NCI-H1694 (cell line): Measurements from ENCODE around the gene LRIT1.
"Not testable (repeated sequence)": the region's sequence is repeated elsewhere in the genome, so short reads cannot be mapped to it uniquely, and the experiment has no call there.

ENCODE experiments used
- DNase-seq: peaks from one replicate; lab custom pipeline; 2025; lab: John Stamatoyannopoulos, UW

Gene LRIT1

GRCh38 chr10:84241185-84241790 lies at the start of gene LRIT1:
Gene LRIT1 (minus strand): TSS chr10:84241546. CDS start chr10:84241439, 107 bp downstream.
- DNase-seq, result no peak

- no peak for DNase-seq
Observed at GRCh38 chr10:84290235-84290634, 48.9 kb upstream of the LRIT1 start.

- no peak for DNase-seq
Observed at GRCh38 chr10:84289521-84290200, 48.3 kb upstream of the LRIT1 start.

- DNase-seq, result no peak
Observed at GRCh38 chr10:84288151-84288550, 46.8 kb upstream of the LRIT1 start.

GRCh38 chr10:84286695-84287094 lies 45.3 kb upstream of the LRIT1 start:
- no peak for DNase-seq

- not testable (repeated sequence) for DNase-seq
Observed at GRCh38 chr10:84279876-84280475, 38.6 kb upstream of the LRIT1 start.

GRCh38 chr10:84270708-84271107 lies 29.4 kb upstream of the LRIT1 start:
- no peak for DNase-seq

- DNase-seq, result no peak
Observed at GRCh38 chr10:84269773-84270172, 28.4 kb upstream of the LRIT1 start.

- DNase-seq, result no peak
Observed at GRCh38 chr10:84269162-84269561, 27.8 kb upstream of the LRIT1 start.

- DNase-seq, result no peak
Observed at GRCh38 chr10:84267503-84268126, 26.3 kb upstream of the LRIT1 start.

GRCh38 chr10:84265418-84265817 lies 24.1 kb upstream of the LRIT1 start:
- no peak for DNase-seq

- DNase-seq, result peak; percentile 75
Observed at GRCh38 chr10:84264611-84265141, 23.3 kb upstream of the LRIT1 start.

GRCh38 chr10:84263716-84264115 lies 22.4 kb upstream of the LRIT1 start:
- no peak for DNase-seq

GRCh38 chr10:84262190-84262956 lies 21.0 kb upstream of the LRIT1 start:
- no peak for DNase-seq

GRCh38 chr10:84261236-84261915 lies 20.0 kb upstream of the LRIT1 start:
- DNase-seq, result no peak

- no peak for DNase-seq
Observed at GRCh38 chr10:84258034-84258695, 16.8 kb upstream of the LRIT1 start.

- no peak for DNase-seq
Observed at GRCh38 chr10:84257343-84258020, 16.1 kb upstream of the LRIT1 start.

GRCh38 chr10:84256510-84257342 lies 15.4 kb upstream of the LRIT1 start:
- no peak for DNase-seq
